ENCODE measurements around the gene CDH23. TPM values are rescaled to one million over a fixed set of nuclear protein-coding genes. Genes with fewer than 3 reads are reported as not detected.
A peak's percentile ranks its signal among the peaks of the same experiment; 100 is the strongest.

The CDH23 gene
- total and polyA plus RNA-seq, 9 of the 15 experiments (the other 6 are each of a cell fraction or from before 2014, with no cell fraction given), result 0.18 to 1.2 (median 0.47) TPM

GRCh38 chr10:71766717-71767419, 370.1 kb downstream of the CDH23 start (continued):
- no peak for TF ChIP-seq NCOA2 (IDR thresholded peaks at IDR 0.05; ENCODE audit: partially characterized antibody in 2 of 2)
- TF ChIP-seq ZNF24 (IDR thresholded peaks at IDR 0.05), result no peak
- TF ChIP-seq, protein P1, sequence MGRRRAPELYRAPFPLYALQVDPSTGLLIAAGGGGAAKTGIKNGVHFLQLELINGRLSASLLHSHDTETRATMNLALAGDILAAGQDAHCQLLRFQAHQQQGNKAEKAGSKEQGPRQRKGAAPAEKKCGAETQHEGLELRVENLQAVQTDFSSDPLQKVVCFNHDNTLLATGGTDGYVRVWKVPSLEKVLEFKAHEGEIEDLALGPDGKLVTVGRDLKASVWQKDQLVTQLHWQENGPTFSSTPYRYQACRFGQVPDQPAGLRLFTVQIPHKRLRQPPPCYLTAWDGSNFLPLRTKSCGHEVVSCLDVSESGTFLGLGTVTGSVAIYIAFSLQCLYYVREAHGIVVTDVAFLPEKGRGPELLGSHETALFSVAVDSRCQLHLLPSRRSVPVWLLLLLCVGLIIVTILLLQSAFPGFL (CRISPR knock-in tag; IDR thresholded peaks at IDR 0.05), result no peak
- no peak for TF ChIP-seq GTF2A2 (tag; IDR thresholded peaks at IDR 0.05)
- no peak for TF ChIP-seq SP2 (IDR thresholded peaks at IDR 0.05; ENCODE audit: extremely low read depth, low read depth, low read length, poor library complexity, severe bottlenecking)
- TF ChIP-seq ZNF318 (IDR thresholded peaks at IDR 0.05; ENCODE audit: borderline replicate concordance in 1 of 2, low read depth in 1 of 2), result peak in 1 of 2 experiments; percentile 44; a peak in 1 of 4 replicates
- peak; percentile 85 for TF ChIP-seq RFX1 (IDR thresholded peaks at IDR 0.05)
